ENCODE results near the gene RANGRF.

GRCh38 chr17:8333281-8333680 is 44.8 kb downstream of the RANGRF start:
- TF ChIP-seq CTCF (IDR thresholded peaks at IDR 0.05 in 8 of 11, conservative IDR thresholded peaks at IDR 0.05 in 3 of 11) (no peak), POLR2AphosphoS5 (IDR thresholded peaks at IDR 0.05) (no peak), POLR2A (IDR thresholded peaks at IDR 0.05) (no peak)

Measured in spleen (tissue), 7 donors.